ENCODE data around the gene TRAF3IP3.

GRCh38 chr1:209807509-209807908 is 51.7 kb downstream of the TRAF3IP3 start:
- TF ChIP-seq POLR2A (IDR thresholded peaks at IDR 0.05): no peak
- TF ChIP-seq, protein P1, sequence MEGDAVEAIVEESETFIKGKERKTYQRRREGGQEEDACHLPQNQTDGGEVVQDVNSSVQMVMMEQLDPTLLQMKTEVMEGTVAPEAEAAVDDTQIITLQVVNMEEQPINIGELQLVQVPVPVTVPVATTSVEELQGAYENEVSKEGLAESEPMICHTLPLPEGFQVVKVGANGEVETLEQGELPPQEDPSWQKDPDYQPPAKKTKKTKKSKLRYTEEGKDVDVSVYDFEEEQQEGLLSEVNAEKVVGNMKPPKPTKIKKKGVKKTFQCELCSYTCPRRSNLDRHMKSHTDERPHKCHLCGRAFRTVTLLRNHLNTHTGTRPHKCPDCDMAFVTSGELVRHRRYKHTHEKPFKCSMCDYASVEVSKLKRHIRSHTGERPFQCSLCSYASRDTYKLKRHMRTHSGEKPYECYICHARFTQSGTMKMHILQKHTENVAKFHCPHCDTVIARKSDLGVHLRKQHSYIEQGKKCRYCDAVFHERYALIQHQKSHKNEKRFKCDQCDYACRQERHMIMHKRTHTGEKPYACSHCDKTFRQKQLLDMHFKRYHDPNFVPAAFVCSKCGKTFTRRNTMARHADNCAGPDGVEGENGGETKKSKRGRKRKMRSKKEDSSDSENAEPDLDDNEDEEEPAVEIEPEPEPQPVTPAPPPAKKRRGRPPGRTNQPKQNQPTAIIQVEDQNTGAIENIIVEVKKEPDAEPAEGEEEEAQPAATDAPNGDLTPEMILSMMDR (IDR thresholded peaks at IDR 0.05): no peak
